Kidney epithelial cell (primary cell): Measurements from ENCODE around the gene ABHD14A. TPM values are rescaled to one million over a fixed set of nuclear protein-coding genes. Genes with fewer than 3 reads are reported as not detected.
A peak's percentile ranks its signal among the peaks of the same experiment; 100 is the strongest.
"Not testable (repeated sequence)": the region's sequence is repeated elsewhere in the genome, so short reads cannot be mapped to it uniquely, and the experiment has no call there.

ENCODE experiments used
- DNase-seq: peaks from one replicate; pipeline ENCODE4 v3.0.0-alpha.2; 2010; ENCODE audit warnings: low read depth
- H3K27me3 ChIP-seq: 2 replicates; pipeline ENCODE4 v1.6.0; 2011; ENCODE audit warnings: low read length; ENCODE audit not compliant: control insufficient read depth, insufficient read depth
- H3K36me3 ChIP-seq: 2 replicates; pipeline ENCODE4 v1.5.1; 2011; ENCODE audit warnings: low read length; ENCODE audit not compliant: control insufficient read depth, insufficient read depth
- H3K4me3 ChIP-seq: 2 replicates; pipeline ENCODE4 v1.5.1; 2011; ENCODE audit warnings: low read depth, mild to moderate bottlenecking, control low read depth, low read length
- total RNA-seq: library from RNA; depleted of rRNA; stranded (reverse); fragments of >200 nt; gene quantifications from 2 replicates; pipeline ENCODE4 v1.2.3, GENCODE V29; 2015
- TF ChIP-seq, protein P1 (sequence below): IDR thresholded peaks from 2 replicates; pipeline ENCODE4 v1.5.1; 2011; ENCODE audit warnings: mild to moderate bottlenecking, moderate library complexity, low read length, control low read depth, inconsistent platforms; ENCODE audit not compliant: insufficient read depth, poor library complexity, severe bottlenecking

ABHD14A gene
- total RNA-seq, 1 donor from 2014 or later = 15.3 TPM

DNA sequence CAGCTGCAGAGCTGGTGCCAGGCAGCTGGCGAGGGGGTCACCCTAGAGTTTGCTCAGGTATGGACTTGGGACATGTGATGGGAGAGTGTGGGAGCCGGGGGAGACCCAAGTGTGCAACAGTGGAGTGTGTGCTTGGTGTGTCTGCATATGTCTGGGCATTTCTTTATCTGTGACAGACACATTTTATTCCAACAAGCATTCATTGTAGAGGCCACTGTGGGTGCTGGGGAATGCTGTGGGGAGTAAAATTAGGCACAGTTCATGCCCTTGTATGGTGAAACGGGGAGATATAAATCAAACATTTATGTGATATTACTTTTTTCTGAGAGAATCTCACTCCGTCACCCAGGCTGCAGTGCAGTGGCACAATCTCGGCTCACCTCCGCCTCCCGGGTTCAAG is 12.7 kb downstream of the ABHD14A start:
- H3K27me3 ChIP-seq = no peaks in the 10 kb centered on the region
- H3K36me3 ChIP-seq = peaks cover 2% of the 10 kb centered on the region
- H3K4me3 ChIP-seq = no peak overlapping the region
- TF ChIP-seq, protein P1, sequence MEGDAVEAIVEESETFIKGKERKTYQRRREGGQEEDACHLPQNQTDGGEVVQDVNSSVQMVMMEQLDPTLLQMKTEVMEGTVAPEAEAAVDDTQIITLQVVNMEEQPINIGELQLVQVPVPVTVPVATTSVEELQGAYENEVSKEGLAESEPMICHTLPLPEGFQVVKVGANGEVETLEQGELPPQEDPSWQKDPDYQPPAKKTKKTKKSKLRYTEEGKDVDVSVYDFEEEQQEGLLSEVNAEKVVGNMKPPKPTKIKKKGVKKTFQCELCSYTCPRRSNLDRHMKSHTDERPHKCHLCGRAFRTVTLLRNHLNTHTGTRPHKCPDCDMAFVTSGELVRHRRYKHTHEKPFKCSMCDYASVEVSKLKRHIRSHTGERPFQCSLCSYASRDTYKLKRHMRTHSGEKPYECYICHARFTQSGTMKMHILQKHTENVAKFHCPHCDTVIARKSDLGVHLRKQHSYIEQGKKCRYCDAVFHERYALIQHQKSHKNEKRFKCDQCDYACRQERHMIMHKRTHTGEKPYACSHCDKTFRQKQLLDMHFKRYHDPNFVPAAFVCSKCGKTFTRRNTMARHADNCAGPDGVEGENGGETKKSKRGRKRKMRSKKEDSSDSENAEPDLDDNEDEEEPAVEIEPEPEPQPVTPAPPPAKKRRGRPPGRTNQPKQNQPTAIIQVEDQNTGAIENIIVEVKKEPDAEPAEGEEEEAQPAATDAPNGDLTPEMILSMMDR = no peak
- DNase-seq = no peak

DNA sequence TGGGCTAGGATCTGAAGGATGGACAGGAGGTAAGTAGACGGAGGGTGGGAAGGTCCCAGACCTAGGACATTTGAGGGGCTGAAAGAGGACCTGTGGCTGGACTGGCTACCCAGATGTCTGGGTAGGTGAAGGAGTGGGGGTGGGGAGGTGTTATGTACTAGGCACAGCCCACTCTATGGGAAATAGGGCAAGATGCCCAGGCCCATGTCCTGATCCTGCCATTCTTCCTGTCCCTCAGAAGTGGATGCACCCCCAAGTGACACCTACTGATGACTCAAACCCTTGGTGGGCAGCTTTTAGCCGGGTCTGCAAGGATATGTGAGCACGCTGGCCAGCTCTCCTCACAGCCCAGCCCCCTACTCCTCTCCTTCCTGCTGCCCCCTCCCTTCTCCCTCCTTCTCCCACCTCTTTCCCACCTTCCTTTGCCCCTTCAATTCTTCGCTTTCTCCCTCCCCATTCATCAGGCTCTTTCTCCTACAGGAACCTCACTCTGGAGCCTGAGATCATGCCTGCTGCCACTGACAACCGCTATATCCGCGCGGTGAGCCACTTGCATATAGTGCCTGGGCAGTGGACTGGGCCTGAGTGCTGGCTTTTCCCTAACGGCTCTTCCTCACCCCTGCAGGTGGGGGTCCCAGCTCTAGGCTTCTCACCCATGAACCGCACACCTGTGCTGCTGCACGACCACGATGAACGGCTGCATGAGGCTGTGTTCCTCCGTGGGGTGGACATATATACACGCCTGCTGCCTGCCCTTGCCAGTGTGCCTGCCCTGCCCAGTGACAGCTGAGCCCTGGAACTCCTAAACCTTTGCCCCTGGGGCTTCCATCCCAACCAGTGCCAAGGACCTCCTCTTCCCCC is 13.7 kb downstream of the ABHD14A start:
- DNase-seq = no peak
- TF ChIP-seq, protein P1 = no peak
- Histone ChIP-seq H3K36me3 (peaks cover 2% of the 10 kb centered on the region), H3K27me3 (no peaks in the 10 kb centered on the region), H3K4me3 (no peak overlapping the region)

DNA sequence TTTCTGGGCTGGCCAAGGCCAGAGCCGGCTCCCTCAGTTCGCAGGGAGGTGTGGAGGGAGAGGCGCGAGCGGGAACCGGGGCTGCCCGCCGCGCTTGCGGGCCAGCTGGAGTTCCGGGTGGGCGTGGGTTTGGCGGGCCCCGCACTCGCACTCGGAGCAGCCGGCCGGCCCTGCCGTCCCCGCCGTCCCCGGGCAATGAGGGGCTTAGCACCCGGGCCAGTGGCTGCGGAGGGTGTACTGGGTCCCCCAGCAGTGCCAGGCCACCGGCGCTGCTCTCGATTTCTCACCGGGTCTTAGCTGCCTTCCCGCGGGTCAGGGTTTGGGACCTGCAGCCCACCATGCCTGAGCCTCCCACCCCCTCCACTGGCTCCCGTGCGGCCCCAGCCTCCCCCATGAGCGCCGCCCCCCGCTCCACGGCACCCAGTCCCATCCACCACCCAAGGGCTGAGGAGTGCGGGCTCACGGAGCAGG is 15.7 kb downstream of the ABHD14A start:
- not testable (repeated sequence) for H3K27me3 ChIP-seq, H3K36me3 ChIP-seq, DNase-seq, H3K4me3 ChIP-seq

DNA sequence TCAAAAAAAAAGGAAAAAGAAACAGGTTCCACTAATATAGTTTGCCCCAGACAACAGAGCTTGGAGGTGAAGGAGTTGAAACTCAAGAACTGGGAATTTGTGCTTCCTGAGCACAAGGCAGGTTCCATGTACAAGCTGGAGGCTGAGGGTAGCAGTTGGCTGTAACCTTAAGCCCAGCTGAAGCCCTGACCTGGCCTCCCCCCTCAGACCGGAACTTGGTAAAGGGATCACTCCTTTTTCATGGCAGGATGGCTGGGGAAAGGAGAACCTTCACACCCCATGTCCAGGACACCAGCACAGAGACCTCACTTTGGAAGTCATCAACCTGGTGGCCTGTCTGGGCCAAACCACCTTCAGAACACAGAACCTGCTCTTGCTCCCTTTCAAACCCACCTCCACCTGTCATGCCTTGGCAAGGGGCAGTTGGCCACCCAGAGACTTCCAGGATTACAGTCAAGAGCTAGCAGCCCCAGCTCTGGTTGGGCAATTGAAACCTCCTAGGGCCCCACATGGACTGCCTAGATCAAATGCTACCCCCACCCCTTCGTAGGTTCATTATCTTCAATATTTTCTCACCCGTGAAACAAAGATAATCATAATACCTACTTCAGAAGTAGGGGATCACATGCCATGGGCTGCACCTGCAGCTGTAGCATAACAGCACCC is 17.3 kb downstream of the ABHD14A start:
- DNase-seq = no peak
- H3K36me3 ChIP-seq = peaks cover 4% of the 10 kb centered on the region
- TF ChIP-seq, protein P1 = no peak
- H3K27me3 ChIP-seq = no peaks in the 10 kb centered on the region
- H3K4me3 ChIP-seq = no peak overlapping the region

DNA sequence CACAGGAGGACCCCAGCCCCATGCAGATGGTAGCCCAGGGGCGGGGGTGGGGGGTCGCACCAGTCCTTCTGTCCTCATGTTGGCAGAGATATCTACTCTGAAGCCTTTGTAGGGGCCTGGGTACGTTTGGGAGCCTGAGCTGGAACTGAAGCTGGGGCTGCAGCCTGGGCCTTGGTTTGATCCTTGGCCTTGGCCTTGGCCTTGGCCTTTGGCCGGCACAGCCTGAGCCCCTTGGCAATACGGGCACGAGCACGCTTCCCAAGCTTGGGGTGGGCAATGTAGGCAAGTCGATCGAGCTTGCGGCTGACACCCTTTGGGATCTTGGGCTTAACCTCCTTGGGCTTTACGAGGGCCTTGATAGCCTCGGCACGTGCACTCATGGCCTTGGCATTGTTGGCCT is 18.8 kb downstream of the ABHD14A start:
- not testable (repeated sequence) for H3K27me3 ChIP-seq, H3K36me3 ChIP-seq, DNase-seq, H3K4me3 ChIP-seq

DNA sequence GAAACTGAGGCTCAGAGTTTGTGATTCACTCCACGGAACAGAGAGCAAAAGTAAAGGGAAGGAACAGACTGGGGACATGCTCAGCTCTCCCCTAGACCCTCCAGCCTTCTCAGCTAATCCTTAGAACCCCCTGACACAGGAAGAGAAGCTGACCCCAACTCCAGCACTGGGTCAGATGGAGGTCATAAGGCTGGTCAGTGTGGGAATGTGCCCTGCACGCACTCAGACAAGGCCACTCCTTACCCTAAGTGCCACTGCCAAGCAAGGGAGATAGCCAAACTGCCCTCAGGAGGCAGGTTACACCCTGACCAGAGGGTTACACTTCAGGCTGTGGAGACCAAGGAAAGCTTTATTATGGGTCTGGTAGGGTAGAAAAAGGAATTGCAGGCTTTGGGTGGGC is 19.7 kb downstream of the ABHD14A start:
- Histone ChIP-seq H3K4me3 (peak overlapping the region; percentile 97), H3K27me3 (no peaks in the 10 kb centered on the region), H3K36me3 (peaks cover 4% of the 10 kb centered on the region)
- TF ChIP-seq, protein P1 = no peak
- DNase-seq = no peak
